ENCODE data around the gene HEMGN.
"Not testable (repeated sequence)": the region's sequence is repeated elsewhere in the genome, so short reads cannot be mapped to it uniquely, and the experiment has no call there.

HEMGN gene

DNA sequence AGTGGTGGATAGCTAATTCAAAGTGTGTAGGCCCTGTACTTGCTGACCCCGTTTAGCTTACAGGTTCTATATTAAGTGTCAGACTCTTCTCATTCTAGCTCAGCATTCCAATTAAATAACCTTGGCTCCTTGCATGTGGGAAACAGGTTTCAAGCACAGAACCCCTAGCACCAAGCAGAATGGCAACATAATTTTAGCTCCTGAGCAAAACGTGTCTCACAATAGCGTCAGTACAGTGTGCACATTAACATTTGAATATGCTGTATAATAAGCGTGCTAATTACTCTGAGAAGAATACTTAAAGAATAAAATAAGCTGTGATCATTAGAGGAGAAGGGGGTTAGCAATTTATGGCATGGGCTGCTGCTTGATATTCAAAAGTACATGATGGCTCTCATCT lies 24.2 kb upstream of the HEMGN start:
- DNase-seq (ENCODE audit: insufficient read length, low spot score): no peak
- no peak for FAIRE-seq
- TF ChIP-seq, protein P1, sequence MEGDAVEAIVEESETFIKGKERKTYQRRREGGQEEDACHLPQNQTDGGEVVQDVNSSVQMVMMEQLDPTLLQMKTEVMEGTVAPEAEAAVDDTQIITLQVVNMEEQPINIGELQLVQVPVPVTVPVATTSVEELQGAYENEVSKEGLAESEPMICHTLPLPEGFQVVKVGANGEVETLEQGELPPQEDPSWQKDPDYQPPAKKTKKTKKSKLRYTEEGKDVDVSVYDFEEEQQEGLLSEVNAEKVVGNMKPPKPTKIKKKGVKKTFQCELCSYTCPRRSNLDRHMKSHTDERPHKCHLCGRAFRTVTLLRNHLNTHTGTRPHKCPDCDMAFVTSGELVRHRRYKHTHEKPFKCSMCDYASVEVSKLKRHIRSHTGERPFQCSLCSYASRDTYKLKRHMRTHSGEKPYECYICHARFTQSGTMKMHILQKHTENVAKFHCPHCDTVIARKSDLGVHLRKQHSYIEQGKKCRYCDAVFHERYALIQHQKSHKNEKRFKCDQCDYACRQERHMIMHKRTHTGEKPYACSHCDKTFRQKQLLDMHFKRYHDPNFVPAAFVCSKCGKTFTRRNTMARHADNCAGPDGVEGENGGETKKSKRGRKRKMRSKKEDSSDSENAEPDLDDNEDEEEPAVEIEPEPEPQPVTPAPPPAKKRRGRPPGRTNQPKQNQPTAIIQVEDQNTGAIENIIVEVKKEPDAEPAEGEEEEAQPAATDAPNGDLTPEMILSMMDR (IDR thresholded peaks at IDR 0.05; ENCODE audit: insufficient read depth, missing control alignments): no peak

DNA sequence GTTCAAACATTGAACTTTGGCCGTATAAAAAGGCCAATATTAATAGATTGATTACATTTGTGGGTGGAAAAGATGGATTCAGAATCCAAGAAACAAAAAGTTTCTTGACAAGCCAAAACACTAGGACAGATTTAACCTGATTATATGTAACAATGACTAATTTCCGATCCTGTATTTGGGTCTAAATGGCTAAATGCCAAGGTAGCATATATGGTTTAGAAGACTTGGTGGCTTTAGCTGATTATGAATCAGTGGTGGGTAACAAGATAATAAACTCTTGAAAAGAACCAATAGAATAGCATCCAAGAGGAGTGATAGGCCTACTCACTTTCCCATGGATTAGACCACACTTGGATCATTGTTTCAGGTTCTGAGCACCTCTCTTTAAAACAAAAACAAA lies 23.4 kb upstream of the HEMGN start:
- TF ChIP-seq, protein P1 (IDR thresholded peaks at IDR 0.05; ENCODE audit: insufficient read depth, missing control alignments): no peak
- FAIRE-seq: no peak
- DNase-seq (ENCODE audit: insufficient read length, low spot score): no peak

DNA sequence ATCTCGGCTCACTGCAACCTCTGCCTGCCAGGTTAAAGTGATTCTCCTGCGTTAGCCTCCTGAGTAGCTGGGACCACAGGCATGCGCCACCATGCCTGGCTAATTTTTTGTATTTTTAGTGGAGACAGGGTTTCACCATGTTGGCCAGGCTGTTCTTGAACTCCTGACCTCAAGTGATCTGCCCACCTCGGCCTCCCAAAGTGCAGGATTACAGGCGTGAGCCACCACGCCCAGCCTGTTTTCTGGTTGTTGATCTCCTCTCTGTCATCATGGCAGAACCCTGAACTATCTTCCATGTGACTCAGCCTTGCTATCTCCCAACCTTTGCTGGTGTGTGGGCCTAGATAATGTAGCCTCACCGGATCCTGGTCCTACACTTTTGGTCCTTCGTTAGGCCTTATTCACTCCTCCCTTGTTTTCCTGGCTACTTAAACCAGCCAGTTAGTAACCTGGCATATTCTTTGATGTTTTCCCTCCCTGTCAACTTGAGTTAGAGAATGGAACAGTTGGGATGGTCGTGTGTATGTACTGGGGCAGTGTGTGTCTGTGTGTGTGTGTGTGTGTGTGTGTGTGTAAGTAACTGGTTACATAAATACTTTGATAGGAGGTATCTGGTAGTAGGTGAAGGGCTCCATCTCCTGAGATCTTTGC lies 22.8 kb upstream of the HEMGN start:
- not testable (repeated sequence) for FAIRE-seq; DNase-seq (ENCODE audit: insufficient read length, low spot score)

DNA sequence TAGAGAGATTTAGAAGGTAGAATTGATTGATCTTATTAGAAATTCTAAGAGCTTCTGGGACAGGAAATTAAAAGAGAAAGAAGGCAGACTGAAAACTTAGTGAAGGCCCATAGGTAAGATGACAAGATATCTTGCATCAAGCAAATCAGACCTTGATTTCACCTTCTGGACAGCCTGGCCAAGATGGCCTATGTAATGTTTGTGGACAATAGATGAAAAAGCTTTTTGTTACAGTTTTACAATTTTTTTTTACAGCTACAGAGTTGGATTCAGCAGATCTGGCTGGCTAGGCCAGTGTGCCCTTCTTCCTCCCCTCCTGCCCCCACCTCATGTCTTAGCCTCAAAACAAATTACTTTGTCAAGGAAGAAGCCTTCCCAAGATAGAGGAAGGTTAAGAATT lies 21.6 kb upstream of the HEMGN start:
- no peak for FAIRE-seq
- no peak for DNase-seq (ENCODE audit: insufficient read length, low spot score)
- TF ChIP-seq, protein P1 (IDR thresholded peaks at IDR 0.05; ENCODE audit: insufficient read depth, missing control alignments): no peak

DNA sequence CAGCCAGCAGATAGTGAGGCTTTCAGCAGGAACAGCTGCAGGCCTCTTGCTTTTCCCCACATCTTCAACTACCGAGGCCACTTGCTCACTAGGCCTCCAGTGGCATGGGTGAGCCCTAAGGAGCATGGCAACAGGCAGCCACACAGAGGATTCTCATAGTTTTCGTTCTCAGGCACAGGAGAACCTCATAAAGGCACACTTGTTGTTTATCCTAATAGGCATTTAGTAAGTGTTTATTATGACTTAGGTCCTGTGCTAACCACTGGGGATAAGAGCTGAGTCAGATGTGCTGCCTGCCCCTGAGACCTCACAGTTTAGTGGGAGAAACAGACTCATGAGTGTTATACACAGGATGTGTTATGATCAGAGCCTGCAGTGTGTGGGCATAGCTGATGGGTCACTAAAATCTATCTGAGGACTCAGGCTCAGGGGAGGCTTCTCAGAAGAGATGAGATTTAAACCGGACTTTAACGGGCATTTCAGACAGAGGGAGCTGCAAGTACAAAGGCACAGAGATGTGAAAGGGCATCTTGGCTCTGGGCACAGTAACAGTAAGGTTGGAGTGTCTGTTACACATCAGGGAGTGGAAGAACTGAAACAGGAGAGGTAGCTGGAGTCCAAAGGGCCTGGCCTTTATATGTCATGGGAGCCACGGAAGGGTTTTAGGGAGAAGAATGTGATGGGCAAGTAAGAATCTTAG lies 21.0 kb upstream of the HEMGN start:
- FAIRE-seq: no peak
- no peak for DNase-seq (ENCODE audit: insufficient read length, low spot score)
- TF ChIP-seq, protein P1 (IDR thresholded peaks at IDR 0.05; ENCODE audit: insufficient read depth, missing control alignments): no peak

DNA sequence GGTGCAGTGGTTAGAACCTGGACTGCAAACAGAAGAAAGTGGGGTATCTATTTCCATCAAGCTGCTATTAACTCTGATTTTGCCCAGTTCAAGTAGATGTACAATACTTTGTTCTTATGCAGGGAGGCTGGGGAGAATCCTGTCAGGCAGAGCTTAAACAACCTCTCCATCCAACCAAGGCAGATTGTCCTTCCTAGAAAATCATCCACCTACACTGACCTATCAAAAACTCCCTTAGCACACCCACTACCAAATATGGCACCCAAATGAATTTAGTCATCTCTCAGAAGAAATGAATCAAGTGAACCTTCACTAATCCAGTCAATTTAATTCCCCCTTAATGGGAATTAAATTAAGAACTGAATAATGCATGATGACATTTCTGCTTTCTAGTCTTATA lies 18.4 kb upstream of the HEMGN start:
- TF ChIP-seq, protein P1 (IDR thresholded peaks at IDR 0.05; ENCODE audit: insufficient read depth, missing control alignments): no peak
- FAIRE-seq (no peak), DNase-seq (ENCODE audit: insufficient read length, low spot score) (no peak)

DNA sequence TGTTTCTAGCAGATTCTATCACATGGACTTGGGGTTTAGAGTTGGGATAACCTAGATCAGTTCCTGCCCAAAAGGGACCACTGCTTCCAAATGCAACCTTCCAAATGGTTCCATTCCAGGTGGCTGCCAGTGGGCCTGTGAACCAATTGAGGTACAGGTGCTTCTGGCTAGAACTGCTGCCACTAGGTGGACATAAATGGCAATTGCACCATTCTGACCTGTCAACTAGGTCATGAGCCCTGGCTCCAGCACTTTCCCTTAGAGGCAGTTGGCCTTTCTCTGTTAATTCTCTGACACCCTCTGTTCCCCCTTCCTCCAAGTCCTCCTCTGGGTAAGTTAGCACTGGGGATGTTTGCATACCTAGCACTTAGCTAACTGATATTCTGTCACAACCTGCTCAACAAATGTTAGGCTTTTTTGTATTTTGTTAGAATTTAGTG lies 16.6 kb upstream of the HEMGN start:
- TF ChIP-seq, protein P1 (IDR thresholded peaks at IDR 0.05; ENCODE audit: insufficient read depth, missing control alignments): peak; percentile 43
- DNase-seq (ENCODE audit: insufficient read length, low spot score) (no peak), FAIRE-seq (no peak)

DNA sequence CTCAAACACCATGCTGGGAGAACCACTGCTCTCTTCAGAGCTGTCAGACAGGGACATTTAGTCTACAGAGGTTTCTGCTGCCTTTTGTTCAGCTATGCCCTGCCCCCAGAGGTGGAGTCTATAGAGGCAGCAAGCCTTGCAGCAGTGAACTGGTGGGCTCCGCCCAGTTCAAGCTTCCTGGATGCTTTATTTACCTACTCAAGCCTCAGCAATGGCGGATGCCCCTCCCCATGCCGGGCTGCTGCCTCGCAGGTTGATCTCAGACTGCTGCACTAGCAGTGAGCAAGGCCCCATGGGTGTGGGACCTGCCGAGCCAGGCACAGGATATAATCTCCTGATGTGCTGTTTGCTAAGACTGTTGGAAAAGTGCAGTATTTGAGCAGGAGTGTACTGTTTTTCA lies 12.9 kb upstream of the HEMGN start:
- FAIRE-seq; DNase-seq (ENCODE audit: insufficient read length, low spot score): not testable (repeated sequence)

DNA sequence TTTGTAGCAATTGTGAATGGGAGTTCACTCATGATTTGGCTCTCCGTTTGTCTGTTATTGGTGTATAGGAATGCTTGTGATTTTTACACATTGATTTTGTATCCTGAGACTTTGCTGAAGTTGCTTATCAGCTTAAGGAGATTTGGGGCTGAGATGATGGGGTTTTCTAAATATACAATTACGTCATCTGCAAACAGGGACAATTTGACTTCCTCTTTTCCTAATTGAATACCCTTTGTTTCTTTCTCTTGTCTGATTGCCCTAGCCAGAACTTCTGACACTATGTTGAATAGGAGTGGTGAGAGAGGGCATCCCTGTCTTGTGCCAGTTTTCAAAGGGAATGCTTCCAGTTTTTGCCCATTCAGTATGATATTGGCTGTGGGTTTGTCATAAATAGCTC lies 9.1 kb upstream of the HEMGN start:
- DNase-seq (ENCODE audit: insufficient read length, low spot score); FAIRE-seq: not testable (repeated sequence)

DNA sequence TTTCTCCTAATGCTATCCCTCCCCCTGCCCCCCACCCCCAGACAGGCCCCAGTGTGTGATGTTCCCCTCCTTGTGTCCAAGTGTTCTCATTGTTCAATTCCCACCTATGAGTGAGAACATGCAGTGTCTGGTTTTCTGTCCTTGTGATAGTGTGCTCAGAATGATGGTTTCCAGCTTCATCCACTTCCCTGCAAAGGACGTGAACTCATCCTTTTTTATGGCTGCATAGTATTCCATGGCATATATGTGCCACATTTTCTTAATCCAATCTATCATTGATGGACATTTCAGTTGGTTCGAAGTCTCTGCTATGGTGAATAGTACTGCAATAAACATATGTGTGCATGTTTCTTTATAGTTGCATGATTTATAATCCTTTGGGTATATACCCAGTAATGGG lies 7.5 kb upstream of the HEMGN start:
- not testable (repeated sequence) for FAIRE-seq; DNase-seq (ENCODE audit: insufficient read length, low spot score)

Measured in D721Med (cell line).